Left forelimb (tissue), 1 donor: ENCODE measurements around the gene CR1.
A peak's percentile ranks its signal among the peaks of the same experiment; 100 is the strongest.
"Not testable (repeated sequence)": the region's sequence is repeated elsewhere in the genome, so short reads cannot be mapped to it uniquely, and the experiment has no call there.

Experiments
- DNase-seq: peaks from one replicate; pipeline ENCODE4 v3.0.0-alpha.2; 2018; ENCODE audit warnings: low spot score

Gene CR1

GRCh38 chr1:207495801-207496792 is at the start of gene CR1:
Gene CR1, plus strand, starts transcription at chr1:207496157. Its CDS starts 111 bp downstream, at chr1:207496268.
- DNase-seq: peak; percentile 65

DNA sequence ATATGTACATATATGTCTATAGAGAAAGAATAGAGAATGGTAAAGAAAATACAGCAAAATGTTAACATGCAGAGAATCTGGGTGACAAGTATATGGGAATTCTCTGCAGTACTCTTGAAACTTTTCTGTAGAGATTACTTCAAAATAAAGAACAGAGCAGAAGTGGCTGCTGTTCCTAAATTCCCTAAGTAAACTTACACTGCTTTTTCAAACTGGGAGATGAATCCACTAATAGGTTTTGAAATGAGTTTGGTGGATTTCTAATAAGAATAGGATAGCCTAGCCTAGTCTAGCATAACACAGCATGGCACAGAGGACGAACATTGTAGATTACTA is 42.3 kb upstream of the CR1 start:
- DNase-seq: no peak

- no peak for DNase-seq
Measured at GRCh38 chr1:207454046-207454964, 41.7 kb upstream of the CR1 start, which contains the start of gene CR2. Gene CR2, plus strand, starts transcription at chr1:207454328. Its CDS starts 91 bp downstream, at chr1:207454419.

DNA sequence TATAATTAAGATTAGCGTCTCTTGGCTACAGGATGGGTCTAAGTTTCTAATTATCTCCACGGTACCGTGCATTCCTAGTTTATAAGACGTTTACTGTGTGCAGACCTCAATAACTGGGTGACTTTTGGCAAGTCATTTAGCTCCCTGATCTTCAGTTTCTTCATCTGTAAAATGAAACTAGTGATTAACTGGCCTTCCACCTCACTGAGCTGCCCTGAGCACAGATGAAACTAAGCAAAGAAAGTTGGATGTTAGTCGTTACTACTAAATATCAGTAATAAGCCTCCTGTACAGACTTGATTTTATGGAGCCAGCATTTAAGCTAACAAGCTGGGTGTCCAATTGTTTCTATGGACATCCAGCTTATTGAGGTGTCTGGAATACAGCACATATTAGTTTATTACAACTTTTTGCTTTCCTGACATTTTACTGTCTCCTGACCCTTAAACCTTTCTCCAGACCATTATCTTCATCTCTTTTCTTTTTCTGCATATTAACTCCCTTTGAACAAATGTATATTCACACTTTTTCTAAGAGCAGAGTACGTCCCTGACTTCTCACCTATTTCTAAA is 40.7 kb upstream of the CR1 start:
- no peak for DNase-seq

DNA sequence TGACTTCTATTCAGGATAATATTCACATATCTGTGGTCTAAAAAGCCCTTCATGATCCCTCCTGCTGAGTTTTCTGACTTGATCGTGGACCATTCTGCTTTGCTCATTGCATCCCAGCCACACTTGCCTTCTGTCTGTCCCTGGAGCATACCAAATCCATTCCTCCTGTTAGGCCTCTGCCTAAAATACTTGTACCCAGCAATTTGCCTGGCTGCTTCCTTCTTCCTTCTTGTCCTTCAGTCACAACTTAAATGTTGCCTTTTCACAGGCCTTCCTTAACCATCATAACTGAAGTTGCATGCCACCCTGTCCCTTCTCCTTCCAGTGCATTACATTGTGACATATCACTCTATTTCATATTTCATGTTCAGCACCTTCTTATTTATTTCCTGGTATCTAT is 37.5 kb upstream of the CR1 start:
- DNase-seq: no peak

DNA sequence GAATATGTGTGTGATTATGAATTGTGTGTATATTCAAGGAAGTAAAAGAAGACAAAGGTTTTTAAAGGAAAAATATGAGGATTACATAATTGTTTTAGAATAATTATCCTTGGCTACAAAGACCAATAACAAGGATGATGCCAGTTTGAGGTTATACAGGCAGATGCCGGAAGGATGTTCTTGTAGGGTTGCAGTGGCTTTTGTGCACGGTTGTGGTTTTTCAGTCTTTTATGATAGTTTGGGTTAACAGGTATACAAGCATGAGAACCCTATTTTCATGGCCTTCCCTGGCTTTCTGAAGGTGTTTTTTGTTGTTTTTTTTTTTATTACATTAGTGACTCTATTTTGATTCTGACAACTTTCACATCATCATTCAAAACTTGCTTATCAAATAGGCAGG is 36.9 kb upstream of the CR1 start:
- no peak for DNase-seq

- DNase-seq: no peak
Measured at GRCh38 chr1:207461649-207462048, 34.3 kb upstream of the CR1 start.

- no peak for DNase-seq
Measured at GRCh38 chr1:207462535-207462934, 33.4 kb upstream of the CR1 start.

GRCh38 chr1:207463021-207463420 is 32.9 kb upstream of the CR1 start:
- DNase-seq: no peak

GRCh38 chr1:207463571-207463970 is 32.4 kb upstream of the CR1 start:
- DNase-seq: no peak

DNA sequence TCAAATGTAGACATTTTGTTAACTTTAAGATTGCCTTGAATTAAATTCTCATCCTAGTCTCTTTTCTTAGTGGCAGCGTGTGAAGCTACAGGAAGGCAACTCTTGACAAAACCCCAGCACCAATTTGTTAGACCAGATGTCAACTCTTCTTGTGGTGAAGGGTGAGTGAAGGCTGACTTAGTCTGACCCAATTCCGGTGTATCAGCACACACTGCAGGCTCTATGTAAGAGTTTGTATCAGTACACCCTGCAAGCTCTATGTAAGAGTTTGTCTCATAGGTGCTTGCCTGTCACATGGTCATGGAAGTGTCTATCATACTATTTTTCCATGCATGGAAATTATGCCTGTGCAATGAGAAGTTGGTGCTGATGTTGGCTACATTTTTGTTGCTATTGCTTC is 25.0 kb upstream of the CR1 start:
- no peak for DNase-seq

DNA sequence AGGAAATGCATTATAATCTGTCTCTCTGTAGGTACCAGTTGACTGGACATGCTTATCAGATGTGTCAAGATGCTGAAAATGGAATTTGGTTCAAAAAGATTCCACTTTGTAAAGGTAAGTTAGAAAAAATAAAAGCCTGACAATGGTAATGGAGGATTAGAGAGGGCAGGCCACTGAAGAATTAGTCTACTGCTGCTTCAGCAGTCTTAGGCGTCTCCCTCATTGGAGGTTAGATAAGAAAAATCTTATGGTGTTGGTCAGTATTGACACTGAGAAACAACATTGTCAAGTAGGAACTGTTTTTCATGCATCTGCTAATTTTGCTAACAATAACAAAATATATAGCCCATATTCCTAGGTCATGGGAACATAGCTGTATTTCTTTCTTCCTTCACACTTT is 21.7 kb upstream of the CR1 start:
- no peak for DNase-seq

- DNase-seq: no peak
Measured at GRCh38 chr1:207486198-207486597, 9.8 kb upstream of the CR1 start.

DNA sequence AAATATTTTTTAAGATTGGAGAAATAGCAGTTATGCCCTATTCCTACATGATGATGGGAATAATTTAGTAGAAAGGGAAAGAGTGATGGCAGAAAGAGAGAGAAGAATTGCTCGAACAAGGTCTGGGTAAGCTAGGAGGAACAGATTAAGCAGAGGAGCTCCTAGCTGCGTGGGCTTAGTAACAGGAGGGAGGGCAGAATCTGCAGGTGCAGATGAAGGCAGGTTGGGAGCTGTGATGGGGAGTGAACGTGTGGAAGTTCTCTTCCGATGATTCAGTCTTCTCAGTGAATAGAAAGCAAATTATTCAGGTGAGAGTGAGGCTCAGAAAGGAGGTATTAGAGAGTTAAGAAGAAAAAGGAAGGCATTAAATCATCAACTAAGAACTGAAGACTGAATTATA is 8.3 kb upstream of the CR1 start:
- no peak for DNase-seq

DNA sequence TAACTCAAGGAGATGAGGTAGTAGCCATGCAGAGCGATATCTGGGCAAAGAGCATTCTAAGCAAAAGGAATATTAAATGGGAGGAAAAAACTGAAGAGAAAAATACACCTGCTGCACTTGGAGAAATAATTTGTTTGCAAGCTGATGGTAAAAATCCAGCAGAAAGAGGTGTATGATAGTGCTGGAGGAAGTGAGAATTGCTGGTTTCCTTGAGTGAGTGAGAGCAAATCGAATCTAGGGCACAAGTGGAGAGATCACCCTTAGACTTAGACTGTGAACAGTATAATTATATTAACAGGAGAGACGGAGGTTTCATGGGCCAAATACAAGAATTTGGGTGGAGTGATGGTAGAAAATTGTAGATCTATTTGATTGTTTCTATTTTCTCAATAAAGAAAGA is 2.7 kb upstream of the CR1 start:
- DNase-seq: no peak

GRCh38 chr1:207494171-207494570 is 1.8 kb upstream of the CR1 start:
- DNase-seq: no peak

DNA sequence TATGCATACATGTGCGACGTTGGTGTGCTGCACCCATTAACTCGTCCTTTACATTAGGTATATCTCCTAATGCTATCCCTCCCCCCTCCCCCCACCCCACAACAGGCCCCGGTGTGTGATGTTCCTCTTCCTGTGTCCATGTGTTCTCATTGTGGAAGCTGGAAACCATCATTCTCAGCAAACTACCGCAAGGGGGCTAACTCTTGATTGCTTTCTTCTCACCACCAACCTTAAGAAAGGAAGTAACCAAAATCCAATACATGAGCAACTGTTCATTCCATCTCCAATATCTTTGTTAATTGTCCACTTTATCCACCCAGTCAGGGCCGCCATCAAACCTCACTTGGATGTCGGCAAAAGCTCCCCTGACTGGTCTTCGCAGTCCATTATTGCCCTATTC is 676 bp upstream of the CR1 start:
- not testable (repeated sequence) for DNase-seq

GRCh38 chr1:207497941-207498340 is 2.0 kb downstream of the CR1 start:
- no peak for DNase-seq

DNA sequence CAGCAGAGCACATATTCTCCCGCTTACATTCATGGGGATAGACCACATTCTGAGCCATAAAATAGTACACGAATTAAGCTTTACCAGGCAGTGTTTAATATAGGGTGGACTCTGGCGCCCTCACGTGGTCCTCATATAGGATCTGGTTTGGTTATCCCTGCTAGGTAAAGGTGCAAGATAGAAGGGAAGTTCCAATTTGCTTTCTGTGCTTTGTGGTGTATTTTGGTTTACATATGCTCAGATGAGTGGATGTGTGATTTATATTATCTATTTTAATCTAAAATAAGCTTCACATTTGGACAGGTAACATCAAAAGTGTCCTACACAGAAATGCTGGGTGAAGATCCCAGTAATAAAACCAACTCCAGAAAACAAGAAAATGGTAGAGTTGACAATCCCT is 3.6 kb downstream of the CR1 start:
- DNase-seq: peak; percentile 67

GRCh38 chr1:207500306-207500705 is 4.3 kb downstream of the CR1 start:
- no peak for DNase-seq

- DNase-seq: no peak
Measured at GRCh38 chr1:207501071-207501470, 5.1 kb downstream of the CR1 start.

- DNase-seq: no peak
Measured at GRCh38 chr1:207502726-207503125, 6.8 kb downstream of the CR1 start.
